ENCODE measurements around the gene RB1.

DNA sequence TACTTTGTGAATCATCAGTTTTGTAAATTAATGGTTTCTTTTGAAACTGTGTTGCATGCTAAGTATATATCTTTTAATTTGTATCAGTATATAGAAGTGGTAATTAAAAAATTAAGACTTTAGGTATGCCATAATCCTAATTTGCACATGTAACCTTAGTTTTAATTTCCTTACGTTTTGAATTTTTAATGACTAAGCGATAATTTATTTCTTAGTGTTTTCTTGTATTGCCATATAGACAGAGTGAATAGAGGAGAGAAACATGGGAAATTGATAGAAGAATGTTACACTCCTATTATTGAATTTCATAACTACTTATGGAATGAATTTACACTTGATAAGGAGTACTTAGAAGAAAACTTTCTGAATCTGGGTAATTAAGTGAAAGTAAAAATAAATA lies 79.8 kb downstream of the RB1 start:
- TF ChIP-seq, protein P1, sequence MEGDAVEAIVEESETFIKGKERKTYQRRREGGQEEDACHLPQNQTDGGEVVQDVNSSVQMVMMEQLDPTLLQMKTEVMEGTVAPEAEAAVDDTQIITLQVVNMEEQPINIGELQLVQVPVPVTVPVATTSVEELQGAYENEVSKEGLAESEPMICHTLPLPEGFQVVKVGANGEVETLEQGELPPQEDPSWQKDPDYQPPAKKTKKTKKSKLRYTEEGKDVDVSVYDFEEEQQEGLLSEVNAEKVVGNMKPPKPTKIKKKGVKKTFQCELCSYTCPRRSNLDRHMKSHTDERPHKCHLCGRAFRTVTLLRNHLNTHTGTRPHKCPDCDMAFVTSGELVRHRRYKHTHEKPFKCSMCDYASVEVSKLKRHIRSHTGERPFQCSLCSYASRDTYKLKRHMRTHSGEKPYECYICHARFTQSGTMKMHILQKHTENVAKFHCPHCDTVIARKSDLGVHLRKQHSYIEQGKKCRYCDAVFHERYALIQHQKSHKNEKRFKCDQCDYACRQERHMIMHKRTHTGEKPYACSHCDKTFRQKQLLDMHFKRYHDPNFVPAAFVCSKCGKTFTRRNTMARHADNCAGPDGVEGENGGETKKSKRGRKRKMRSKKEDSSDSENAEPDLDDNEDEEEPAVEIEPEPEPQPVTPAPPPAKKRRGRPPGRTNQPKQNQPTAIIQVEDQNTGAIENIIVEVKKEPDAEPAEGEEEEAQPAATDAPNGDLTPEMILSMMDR (conservative IDR thresholded peaks at IDR 0.05; ENCODE audit: low read depth in 2 of 2), result no peak
- TF ChIP-seq CREB1 (CRISPR knock-in tag; IDR thresholded peaks at IDR 0.05; ENCODE audit: low read depth) (no peak), POLR2AphosphoS5 (IDR thresholded peaks at IDR 0.05; ENCODE audit: low read depth) (no peak), EZH2 (IDR thresholded peaks at IDR 0.05; ENCODE audit: low read depth, unreplicated experiment) (no peak), JUNB (IDR thresholded peaks at IDR 0.05; ENCODE audit: unreplicated experiment) (no peak), ZNF114 (CRISPR knock-in tag; IDR thresholded peaks at IDR 0.05) (no peak), EZH2phosphoT487 (IDR thresholded peaks at IDR 0.05; ENCODE audit: unreplicated experiment) (no peak), ZNF331 (CRISPR knock-in tag; IDR thresholded peaks at IDR 0.05; ENCODE audit: low read depth) (no peak), NANOG (IDR thresholded peaks at IDR 0.05; ENCODE audit: borderline replicate concordance) (no peak)
- TF ChIP-seq, protein P2, sequence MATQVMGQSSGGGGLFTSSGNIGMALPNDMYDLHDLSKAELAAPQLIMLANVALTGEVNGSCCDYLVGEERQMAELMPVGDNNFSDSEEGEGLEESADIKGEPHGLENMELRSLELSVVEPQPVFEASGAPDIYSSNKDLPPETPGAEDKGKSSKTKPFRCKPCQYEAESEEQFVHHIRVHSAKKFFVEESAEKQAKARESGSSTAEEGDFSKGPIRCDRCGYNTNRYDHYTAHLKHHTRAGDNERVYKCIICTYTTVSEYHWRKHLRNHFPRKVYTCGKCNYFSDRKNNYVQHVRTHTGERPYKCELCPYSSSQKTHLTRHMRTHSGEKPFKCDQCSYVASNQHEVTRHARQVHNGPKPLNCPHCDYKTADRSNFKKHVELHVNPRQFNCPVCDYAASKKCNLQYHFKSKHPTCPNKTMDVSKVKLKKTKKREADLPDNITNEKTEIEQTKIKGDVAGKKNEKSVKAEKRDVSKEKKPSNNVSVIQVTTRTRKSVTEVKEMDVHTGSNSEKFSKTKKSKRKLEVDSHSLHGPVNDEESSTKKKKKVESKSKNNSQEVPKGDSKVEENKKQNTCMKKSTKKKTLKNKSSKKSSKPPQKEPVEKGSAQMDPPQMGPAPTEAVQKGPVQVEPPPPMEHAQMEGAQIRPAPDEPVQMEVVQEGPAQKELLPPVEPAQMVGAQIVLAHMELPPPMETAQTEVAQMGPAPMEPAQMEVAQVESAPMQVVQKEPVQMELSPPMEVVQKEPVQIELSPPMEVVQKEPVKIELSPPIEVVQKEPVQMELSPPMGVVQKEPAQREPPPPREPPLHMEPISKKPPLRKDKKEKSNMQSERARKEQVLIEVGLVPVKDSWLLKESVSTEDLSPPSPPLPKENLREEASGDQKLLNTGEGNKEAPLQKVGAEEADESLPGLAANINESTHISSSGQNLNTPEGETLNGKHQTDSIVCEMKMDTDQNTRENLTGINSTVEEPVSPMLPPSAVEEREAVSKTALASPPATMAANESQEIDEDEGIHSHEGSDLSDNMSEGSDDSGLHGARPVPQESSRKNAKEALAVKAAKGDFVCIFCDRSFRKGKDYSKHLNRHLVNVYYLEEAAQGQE (IDR thresholded peaks at IDR 0.05; ENCODE audit: unreplicated experiment), result no peak

Measured in GM23338 (cell line).